GM12864 (cell line): ENCODE results near the gene LBR.

ENCODE experiments used
- DNase-seq: peaks from one replicate; pipeline ENCODE4 v3.0.0-alpha.2; 2011; ENCODE audit warnings: low read depth
- H3K4me3 ChIP-seq: 2 replicates; pipeline ENCODE4 v1.5.1; 2011; ENCODE audit warnings: mild to moderate bottlenecking, low read depth, low read length, control low read depth
- TF ChIP-seq, protein P1 (sequence below): IDR thresholded peaks from 2 replicates; pipeline ENCODE4 v1.5.1; 2011; ENCODE audit warnings: low read depth, mild to moderate bottlenecking, moderate library complexity, low read length, control low read depth, inconsistent platforms; ENCODE audit errors: missing control alignments

LBR gene

DNA sequence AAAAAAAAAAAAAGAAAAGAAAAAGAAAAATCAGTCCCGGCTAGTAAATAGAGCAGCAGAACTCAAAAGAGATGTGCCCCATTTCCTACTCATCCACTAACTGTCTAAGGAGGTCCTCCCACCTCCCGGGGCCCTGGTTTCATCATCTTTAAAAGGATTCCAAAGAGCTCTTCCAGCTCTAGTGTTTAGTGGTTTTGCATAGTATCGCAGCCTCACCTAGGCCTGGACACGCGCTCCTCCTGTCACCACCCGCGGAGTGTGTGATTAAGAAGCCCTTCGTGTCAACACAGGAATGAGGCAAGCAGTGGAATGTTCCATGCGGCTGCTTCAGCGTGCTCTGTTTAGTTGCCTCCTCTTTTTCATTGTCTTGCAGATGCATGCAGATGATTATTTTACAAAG lies 49.0 kb downstream of the LBR start:
- TF ChIP-seq, protein P1, sequence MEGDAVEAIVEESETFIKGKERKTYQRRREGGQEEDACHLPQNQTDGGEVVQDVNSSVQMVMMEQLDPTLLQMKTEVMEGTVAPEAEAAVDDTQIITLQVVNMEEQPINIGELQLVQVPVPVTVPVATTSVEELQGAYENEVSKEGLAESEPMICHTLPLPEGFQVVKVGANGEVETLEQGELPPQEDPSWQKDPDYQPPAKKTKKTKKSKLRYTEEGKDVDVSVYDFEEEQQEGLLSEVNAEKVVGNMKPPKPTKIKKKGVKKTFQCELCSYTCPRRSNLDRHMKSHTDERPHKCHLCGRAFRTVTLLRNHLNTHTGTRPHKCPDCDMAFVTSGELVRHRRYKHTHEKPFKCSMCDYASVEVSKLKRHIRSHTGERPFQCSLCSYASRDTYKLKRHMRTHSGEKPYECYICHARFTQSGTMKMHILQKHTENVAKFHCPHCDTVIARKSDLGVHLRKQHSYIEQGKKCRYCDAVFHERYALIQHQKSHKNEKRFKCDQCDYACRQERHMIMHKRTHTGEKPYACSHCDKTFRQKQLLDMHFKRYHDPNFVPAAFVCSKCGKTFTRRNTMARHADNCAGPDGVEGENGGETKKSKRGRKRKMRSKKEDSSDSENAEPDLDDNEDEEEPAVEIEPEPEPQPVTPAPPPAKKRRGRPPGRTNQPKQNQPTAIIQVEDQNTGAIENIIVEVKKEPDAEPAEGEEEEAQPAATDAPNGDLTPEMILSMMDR, result no peak
- DNase-seq, result no peak
- H3K4me3 ChIP-seq, result no peak overlapping the region

DNA sequence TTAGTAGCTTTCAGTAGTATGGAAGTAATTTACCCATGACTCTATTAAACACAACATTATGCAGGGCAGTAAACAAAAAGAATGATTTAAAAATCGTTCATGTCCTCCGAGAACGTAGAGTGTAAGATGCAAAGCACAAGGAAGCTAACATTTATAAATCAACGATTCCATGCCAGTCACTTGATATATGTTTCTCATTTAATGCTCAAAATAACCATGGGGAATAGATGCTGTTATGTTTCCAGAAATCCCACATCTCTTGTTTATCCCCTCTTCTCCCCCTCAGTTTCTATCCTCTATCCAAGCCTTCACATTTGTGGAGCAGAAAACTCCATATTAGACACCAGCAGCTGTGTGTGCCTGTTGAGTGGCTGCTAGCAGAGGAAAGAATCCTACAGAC lies 52.8 kb downstream of the LBR start:
- DNase-seq, result no peak
- TF ChIP-seq, protein P1, result no peak
- H3K4me3 ChIP-seq, result no peak overlapping the region

DNA sequence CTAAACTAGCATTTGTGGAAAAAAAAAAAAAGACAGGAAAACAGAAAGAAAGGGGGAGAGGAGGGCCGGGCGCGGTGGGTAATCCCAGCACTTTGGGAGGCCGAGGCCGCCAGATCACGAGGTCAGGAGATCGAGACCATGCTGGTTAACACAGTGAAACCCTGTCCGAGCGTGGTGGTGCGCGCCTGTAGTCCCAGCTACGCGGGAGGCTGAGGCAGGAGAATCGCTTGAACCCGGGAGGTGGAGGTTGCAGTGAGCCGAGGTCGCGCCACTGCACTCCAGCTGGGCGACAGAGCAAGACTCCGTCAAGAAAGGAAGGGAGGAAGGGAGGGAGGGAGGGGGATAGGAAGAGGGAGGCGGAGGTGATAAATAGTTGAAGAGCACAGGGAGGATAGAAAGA lies 54.7 kb downstream of the LBR start:
- no peak for DNase-seq

DNA sequence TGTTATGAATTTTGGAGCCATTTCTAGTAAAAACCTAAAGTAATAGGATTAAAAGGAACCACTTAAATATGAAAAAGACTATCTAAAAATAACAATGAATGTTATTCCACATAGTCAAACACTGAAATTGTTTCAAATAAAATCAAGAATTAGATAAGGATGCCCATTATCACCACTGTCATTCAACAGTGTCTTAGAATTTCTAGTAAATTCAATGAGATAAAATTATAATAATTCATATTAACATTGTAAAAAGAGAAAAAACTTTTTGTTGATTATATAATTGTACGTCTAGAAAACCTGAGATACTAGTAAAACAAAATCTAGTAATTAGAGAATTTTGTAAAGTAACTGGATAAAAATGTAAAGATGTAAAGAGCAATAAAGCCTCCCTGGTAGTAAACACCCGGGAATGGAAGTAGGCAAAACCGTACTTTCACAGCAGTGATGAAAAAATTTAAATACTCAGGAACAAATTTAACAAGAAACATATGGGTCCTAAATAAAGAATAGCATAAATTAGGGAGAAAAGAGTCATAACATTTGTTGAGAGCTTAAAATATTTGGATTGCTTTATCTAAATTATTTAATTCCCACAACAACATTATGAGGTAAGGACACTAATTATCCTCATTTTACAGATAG lies 56.4 kb downstream of the LBR start:
- TF ChIP-seq, protein P1, result no peak
- DNase-seq, result no peak
- no peak overlapping the region for H3K4me3 ChIP-seq

More for the DNA sequence above, 54.7 kb downstream of the LBR start:
- no peak overlapping the region for H3K4me3 ChIP-seq
- TF ChIP-seq, protein P1, result no peak

DNA sequence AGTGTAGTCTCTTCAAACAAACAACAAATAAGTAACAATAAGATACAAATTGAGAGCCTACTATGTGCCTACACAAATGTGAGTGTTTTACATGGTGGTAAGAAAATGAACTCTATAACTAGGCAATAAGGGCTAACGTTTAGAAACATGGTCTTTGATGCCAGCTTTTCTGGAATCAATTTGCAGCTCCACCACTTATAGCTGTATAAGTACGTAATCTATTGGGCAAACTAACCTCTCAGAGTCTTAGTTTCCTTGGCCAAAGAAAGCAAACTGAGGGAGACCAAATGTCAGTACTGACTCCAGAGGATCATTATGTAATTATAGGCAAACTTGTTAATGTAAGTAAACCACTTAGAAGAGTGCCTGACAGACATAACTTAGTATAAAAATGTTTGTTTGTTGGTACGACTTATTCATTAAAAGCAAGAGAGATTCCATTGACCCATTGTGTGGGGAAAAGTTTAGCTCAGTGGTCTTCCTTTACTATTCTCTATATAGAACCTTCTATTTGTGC lies 59.7 kb downstream of the LBR start:
- TF ChIP-seq, protein P1, result no peak
- no peak overlapping the region for H3K4me3 ChIP-seq
- no peak for DNase-seq

DNA sequence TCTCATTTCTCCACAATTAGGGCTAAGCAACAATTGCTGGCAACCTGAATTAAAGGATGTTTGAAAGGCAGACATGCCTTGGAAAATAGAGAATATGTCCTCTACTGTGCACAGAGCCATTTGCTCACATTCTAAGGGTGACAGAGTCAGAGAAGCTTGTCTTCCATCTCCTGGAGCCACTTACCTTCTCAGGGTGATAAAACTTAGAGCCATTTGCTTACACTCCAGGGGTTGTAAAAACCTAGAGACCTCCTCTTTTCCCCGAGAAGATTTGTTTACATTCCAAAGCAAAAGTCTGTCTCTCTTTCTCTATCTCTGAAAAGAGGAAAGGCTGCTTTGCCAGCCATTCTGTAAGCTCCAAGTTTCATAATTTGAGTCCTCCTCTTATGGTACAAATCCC lies 61.3 kb downstream of the LBR start:
- H3K4me3 ChIP-seq, result no peak overlapping the region
- TF ChIP-seq, protein P1, result no peak
- no peak for DNase-seq

DNA sequence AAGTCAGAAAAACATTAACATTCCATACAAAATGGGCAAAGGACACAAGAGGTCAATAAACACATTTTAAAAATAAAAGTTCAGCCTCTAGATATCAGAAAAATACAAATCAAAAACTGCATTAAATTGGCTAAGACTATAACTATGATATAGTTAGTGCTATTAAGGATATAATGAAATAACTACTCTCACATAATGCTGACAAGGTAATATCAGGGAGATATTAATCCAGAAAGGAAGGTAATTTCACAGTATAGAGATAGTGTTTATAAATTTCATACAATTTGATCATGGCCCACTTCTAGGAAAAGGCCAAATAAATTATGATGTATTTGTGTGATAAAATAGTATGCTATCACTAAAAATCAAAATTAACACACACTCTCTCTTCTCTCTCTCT lies 61.8 kb downstream of the LBR start:
- TF ChIP-seq, protein P1, result no peak

More for the DNA sequence above, 61.8 kb downstream of the LBR start:
- no peak overlapping the region for H3K4me3 ChIP-seq
- DNase-seq, result no peak
